ENCODE data around the gene ATG5.
"Not testable (repeated sequence)": the region's sequence is repeated elsewhere in the genome, so short reads cannot be mapped to it uniquely, and the experiment has no call there.

Gene ATG5

DNA sequence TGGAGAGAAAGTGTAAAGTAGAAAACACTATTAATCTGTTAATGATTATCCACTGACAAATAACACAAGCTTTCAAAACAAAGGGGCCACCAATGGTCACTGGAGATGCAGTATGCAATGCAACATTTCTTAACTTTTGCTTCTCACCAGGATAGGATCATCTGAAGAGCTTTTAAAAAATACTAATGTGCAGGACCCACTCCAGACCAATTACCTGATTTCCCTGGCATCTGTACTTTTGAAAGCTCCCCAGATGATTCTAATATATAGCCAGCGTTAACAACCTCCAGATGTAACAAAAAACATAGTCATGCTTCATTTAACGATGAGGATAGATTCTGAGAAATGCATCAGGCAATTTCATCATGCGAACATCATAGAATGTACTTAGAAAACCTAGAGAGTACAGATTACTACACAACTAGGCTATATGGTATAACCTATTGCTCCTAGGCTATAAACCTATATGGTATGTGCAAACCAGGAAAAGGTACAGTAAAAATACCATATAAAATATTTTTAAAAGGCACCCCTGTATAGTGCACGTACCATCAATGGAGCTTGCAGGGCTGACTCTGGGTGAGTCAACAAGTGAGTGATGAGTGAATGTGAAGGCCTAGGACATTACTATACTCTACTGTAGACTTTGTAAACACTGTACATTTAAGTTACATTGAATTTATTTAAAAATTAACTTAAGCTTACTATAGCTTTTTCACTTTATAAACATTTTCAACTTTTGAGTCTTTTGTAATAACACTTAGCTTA, 69.2 kb downstream of the ATG5 start:
- no peak for DNase-seq

- DNase-seq, result no peak
These were observed 70.3 kb downstream of the ATG5 start for GRCh38 chr6:106255306-106255705.

DNA sequence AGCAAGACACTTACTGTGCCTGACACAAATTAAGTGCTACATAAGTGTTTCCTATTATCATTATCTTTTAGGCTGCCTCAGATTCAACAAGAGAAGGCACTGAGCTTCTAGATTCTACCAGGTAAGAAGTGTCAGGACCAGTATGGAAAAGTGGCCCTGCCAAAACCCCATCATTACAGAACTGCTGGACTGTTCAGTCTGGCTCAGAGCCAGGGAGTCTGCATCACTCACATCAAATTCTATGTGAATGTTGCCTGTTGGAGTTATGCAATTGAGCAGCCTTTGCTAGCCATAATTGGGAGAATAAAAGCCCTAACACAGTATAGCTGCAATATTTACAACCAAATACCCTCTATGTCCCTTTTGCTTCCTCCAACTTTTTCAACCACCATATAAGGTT, 70.9 kb downstream of the ATG5 start:
- DNase-seq, result no peak

DNA sequence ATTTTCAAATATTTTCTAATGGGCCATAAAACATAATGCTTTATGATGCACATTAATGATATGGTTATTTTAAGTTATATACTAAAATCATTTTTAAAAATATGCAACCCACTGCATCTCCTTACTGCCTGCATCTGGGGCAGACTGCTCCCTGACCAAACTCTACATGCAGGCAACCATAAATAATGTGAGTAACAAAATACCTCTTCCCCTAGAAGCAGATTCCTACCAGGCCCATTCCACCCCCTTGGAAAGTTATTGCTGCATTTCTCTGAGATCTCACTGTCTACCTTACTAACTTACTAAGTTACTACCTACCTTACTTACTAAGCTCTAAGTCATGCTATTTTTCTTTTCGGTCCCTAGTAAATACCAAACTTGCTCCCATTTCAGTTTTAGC, 71.8 kb downstream of the ATG5 start:
- DNase-seq, result no peak

DNA sequence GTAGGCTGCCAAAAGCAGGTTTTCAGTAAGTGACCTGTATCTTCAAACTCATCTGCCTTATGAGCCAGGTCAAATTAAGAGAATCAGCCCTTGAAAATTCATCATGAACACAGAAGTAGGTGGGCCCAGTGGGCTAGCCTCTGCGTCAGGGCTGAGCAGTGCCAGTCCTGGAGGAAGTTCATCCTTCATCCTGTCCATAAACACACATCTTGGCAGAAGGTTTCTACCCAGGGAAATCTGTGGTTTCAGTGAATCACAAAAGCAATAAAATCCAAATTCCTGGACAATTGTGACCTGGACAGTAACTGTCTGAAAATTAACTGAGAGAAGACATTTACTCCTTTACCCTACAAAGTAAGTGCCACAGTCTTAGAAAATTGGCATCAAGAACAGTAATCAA, 72.4 kb downstream of the ATG5 start:
- DNase-seq, result no peak

DNA sequence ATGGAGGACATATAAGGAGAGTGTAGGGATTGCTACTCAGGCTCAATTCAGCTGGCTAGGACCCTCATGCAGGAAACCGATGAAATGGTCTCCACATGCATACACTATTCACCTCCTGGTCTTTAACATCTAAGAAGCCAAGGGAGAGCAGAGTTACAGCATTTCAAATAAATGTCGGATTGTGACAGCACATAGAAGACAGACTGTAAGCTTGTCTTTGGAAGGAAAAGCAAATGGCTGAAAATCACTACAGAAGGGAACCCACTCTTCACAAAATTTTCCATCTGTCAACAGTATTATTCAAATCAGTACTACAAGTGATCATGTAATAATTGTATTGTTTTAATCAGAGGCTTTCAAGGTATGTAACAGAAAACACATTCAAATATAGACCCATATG, 72.9 kb downstream of the ATG5 start:
- no peak for DNase-seq

DNA sequence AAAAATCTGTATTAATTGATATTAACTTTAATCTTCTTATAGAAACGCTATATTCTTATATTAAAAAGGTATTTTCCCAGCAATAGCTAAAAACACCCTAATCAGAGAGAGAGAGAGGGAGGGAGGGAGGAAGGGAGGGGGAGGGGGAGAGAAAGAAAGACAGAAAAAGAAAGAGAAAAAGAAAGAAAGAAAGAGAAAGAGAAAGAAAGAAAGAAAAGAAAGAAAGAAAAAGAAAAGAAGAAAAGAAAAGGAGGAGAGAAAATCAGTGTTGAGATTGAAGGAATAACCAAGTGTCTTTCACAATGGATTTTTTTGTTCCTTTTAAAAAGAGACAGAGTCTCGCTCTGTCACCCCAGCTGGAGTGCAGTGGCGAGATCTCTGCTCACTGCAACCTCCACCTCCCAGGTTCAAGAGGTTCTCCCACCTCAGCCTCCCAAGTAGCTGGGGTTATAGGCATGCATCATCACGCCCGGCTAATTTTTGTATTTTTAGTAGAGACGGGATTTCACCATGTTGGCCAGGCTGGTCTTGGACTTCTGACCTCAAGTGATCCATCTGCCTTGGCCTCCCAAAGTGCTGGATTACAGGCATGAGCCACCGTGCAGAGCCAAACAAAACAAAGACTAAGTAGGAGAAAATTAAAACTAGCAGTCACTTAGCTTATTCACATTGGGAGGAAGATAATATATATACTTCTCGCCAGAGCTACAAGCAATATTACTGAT, 73.9 kb downstream of the ATG5 start:
- not testable (repeated sequence) for DNase-seq

GRCh38 chr6:106250953-106251352, 74.6 kb downstream of the ATG5 start:
- DNase-seq, result no peak

- DNase-seq, result no peak
These were observed 75.9 kb downstream of the ATG5 start for GRCh38 chr6:106249658-106250057.

DNA sequence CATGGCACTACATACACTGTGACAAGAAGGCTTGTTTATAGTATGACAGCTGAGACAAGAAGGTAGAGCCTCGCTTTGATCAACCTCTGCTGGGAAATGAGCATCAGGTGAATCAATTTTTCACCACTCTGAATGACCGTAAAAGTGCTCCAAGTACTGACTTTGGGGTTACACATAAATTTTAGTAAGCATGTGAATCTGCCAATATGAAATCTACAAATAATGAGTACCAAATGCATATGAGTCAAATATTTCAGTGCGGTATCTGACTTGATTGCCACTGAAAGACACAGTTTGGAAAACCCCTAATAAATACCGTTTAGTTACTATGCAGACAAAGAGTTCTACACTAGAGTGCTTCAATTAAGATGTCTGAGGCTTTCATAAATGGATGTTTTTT, 77.8 kb downstream of the ATG5 start:
- DNase-seq, result peak in 1 of 5 donors; percentile 49

DNA sequence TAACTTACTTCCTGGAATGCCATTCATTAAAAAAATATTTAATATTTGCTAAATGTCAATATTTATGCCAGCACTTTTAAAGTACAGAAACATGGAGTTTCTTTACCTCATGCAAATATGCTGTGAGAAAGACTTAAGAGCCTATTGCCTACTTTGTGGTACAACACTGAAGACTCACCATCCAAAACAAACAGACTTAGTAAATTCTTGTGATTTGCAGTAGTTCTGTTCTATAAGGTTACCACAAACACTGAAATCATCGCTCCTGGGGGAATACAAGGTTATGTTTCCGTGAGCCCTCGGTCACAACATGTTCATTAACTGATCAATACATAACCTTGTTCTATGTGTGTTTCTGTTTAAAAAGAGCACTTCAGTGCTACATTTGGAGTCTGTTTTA, 78.3 kb downstream of the ATG5 start:
- no peak for DNase-seq

GRCh38 chr6:106244931-106245330, 80.6 kb downstream of the ATG5 start:
- peak in 1 of 5 donors; percentile 50 for DNase-seq

GRCh38 chr6:106244521-106244920, 81.0 kb downstream of the ATG5 start:
- no peak for DNase-seq

- DNase-seq, result no peak
These were observed 82.3 kb downstream of the ATG5 start for GRCh38 chr6:106243261-106243660.

DNA sequence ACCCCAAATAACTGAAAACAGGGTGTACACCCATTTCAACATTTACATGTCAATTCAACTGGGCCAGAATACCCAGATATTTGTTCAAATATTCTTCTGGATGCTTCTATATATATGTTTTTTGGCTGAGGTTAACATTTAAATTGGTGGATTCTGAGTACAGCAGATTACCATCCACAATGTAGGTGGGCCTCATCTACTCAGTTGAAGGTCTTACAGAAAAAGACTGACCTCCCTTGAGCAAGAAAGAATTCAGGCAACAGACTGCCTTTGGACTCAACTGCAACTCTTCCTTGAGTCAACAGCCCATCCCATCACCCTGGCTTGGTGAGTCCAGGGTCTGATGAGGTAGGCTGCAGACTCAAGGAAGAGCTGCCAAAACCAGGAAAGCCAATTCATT, 84.1 kb downstream of the ATG5 start:
- no peak for DNase-seq

GRCh38 chr6:106237286-106237685, 88.3 kb downstream of the ATG5 start:
- DNase-seq, result no peak

DNA sequence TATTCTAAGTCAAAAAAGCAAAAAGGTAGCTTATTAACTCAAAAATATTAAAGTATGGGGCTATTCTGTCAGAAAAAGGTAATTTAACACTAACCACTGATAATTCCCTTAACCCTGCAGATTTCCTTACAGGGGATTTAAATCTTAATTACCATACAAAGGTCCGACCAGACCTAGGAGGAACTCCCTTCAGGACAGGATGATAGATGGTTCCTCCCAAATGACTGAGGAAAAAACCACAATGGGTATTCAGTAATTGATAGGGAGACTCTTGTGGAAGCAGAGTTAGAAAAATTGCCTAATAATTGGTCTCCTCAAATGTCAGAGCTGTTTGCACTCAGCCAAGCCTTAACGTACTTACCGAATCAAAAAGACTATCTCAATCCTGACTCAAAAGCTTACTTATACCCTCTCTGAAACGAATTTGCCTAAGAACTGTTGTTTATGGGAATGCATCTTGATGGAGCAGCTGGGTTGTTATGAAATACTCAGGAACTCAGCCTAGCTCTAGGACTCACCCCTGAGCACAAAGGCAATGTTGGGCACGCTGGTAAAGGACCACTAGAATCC, 95.6 kb downstream of the ATG5 start:
- not testable (repeated sequence) for DNase-seq

- no peak for DNase-seq
These were observed 97.7 kb downstream of the ATG5 start for GRCh38 chr6:106227612-106228507.

- DNase-seq, result no peak
These were observed 98.9 kb downstream of the ATG5 start for GRCh38 chr6:106226676-106227075.

GRCh38 chr6:106225581-106225980, 100.0 kb downstream of the ATG5 start:
- DNase-seq, result no peak

DNA sequence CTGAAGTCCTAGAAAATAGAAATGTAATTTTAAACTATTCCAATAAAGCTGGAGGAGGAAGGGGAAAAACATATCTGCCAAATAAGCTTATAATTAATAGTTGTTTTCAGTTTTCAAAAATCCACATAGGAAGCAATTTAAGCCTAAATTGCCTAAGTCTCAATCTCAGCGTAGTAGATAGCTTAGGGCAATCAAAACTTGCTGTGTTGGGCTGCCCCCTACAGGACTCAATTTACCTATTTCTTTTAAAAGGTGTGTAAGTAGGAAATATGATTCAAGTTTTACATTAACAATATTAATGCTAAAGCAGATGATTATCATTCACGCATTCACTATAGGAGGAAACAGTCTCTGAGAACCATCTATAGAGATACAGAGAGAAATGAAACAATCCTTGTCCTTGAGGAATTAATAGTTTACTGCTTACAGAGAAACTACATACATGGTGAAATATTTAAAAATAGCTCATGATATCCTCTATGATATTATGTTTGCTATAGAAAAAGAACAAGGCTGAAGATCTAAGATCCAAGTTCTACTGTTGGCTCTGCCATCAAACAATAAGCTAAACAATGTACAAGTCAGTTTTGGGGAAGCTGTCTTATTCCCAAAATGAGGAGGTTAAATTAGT, 102.1 kb downstream of the ATG5 start:
- DNase-seq, result peak; percentile 29 to 80 (median 61)

DNA sequence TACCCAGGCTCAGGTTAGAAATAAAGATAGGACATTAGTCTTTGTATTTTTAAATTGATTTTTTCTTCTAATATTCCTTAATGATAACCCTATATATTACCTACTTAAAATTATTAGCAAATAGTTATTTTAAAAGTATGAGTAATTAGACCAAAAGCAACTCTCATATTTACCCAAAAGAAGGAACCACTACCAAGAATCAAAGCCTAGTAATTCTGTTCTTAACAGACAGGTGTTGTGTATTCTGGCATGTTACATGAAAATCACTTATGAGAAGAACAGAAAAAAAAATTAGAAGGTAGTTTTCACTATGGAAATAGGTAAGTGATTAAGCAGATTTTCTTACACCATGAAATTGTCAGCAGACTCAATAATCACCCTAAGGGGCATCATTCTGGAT, 105.1 kb downstream of the ATG5 start:
- DNase-seq, result no peak

DNA sequence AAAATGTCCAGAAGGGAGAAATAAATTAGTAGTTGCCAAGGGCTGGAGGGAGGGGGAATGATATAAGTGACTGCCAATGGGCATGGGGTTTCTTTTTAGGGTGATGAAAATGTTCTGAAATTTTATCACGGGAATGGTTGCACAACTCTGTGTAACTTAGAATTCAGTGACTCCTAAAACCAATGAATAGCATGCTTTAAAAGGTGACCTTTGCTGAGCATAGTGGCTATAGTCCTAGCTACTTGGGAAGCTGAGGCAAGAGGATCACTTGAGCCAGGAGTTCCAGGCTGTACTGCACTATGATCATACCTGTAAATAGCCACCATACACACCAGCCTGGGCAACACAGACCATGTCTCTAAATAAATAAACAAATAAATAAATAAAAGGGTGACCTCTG, 109.0 kb downstream of the ATG5 start:
- no peak for DNase-seq

All from T-helper 1 cell (primary cell).